Erythroblast (primary cell): ENCODE results near the gene UBASH3B.
"Not testable (repeated sequence)": the region's sequence is repeated elsewhere in the genome, so short reads cannot be mapped to it uniquely, and the experiment has no call there.

Experiments
- GATA1 ChIP-seq: IDR thresholded peaks from 2 replicates; pipeline ENCODE4 v1.6.1; 2011; ENCODE audit warnings: low read depth, mild to moderate bottlenecking, control low read depth, low read length, moderate library complexity
- POLR2A ChIP-seq: IDR thresholded peaks from 2 replicates; pipeline ENCODE4 v1.6.1; 2011; ENCODE audit warnings: mild to moderate bottlenecking, low read length

- TF ChIP-seq POLR2A, GATA1: not testable (repeated sequence)
Observed at GRCh38 chr11:122625501-122625900, 30.0 kb upstream of the UBASH3B start.
